Vagina (tissue), 2 donors: Measurements from ENCODE around the gene SLC22A4. TPM values are rescaled to one million over a fixed set of nuclear protein-coding genes. Genes with fewer than 3 reads are reported as not detected.
A peak's percentile ranks its signal among the peaks of the same experiment; 100 is the strongest.

Source experiments
- DNase-seq, 2 donors: peaks; one replicate each; pipeline ENCODE4 v3.0.0-alpha.2; 2017; ENCODE audit errors: extremely low spot score in 2 of 2
- H3K27ac ChIP-seq: fragments of 200-600 bp; sonication (generic); one replicate; pipeline ENCODE4 v1.5.1; 2019
- H3K27me3 ChIP-seq: fragments of 200-600 bp; sonication (generic); one replicate; pipeline ENCODE4 v1.5.1; 2019
- H3K36me3 ChIP-seq, 2 donors: fragments of 200-600 bp; sonication (generic); one replicate each; pipeline ENCODE4 v1.5.1; 2017 to 2019
- H3K4me1 ChIP-seq: fragments of 200-600 bp; sonication (generic); one replicate; pipeline ENCODE4 v1.5.1; 2019
- H3K4me3 ChIP-seq, 2 donors: fragments of 200-600 bp; sonication (generic); 1 replicate in 1 of 2; 2 replicates in 1 of 2; pipeline ENCODE4 v1.5.1; 2016 to 2019
- H3K9me3 ChIP-seq: fragments of 200-600 bp; sonication (generic); one replicate; pipeline ENCODE4 v1.5.1; 2019
- CTCF ChIP-seq, 3 experiments: fragments of 450-650 bp in 2 of 3; fragments of 200-600 bp in 1 of 3; sonication (generic) in 1 of 3; IDR thresholded peaks; one replicate each; pipeline ENCODE4 v1.5.1; 2017 to 2019; ENCODE audit warnings: antibody characterized with exemption in 3 of 3, mild to moderate bottlenecking in 2 of 3, moderate library complexity in 2 of 3
- POLR2A ChIP-seq, 2 donors: fragments of 450-650 bp; IDR thresholded peaks; one replicate each; pipeline ENCODE4 v1.6.1; 2017; ENCODE audit warnings: antibody characterized with exemption in 2 of 2, mild to moderate bottlenecking in 2 of 2, moderate library complexity in 2 of 2
- POLR2AphosphoS5 ChIP-seq, 2 donors: sonication (generic); formaldehyde crosslinking; IDR thresholded peaks; one replicate each; pipeline ENCODE4 v1.9.0; 2017; ENCODE audit warnings: antibody characterized with exemption in 2 of 2, mild to moderate bottlenecking in 2 of 2, low read depth in 1 of 2; ENCODE audit not compliant: insufficient read depth in 1 of 2
- intact Hi-C: fragments of 100-400 bp; cut with DNase I; formaldehyde crosslinking; loops from one replicate; pipeline ENCODE4 v1.15.1; 2023
- total RNA-seq: library from RNA; depleted of rRNA; stranded (reverse); fragments of >200 nt; gene quantifications from one replicate; pipeline ENCODE4 v1.2.3, GENCODE V29; 2016

The SLC22A4 gene
- total RNA-seq, 1 donor from 2014 or later, result 1.7 TPM

- TF ChIP-seq CTCF (IDR thresholded peaks at IDR 0.05), result no peak
- no peak for TF ChIP-seq POLR2AphosphoS5 (IDR thresholded peaks at IDR 0.05; ENCODE audit: insufficient read depth in 1 of 2, low read depth in 1 of 2)
- no peak for TF ChIP-seq POLR2A (IDR thresholded peaks at IDR 0.05)
- Histone ChIP-seq H3K4me1 (peaks cover 45% of the 10 kb centered on the region), H3K4me3 (no peak overlapping the region), H3K27ac (no peak overlapping the region), H3K9me3 (no peaks in the 10 kb centered on the region), H3K27me3 (no peaks in the 10 kb centered on the region), H3K36me3 (no peaks in the 10 kb centered on the region)
- DNase-seq, result no peak
- intact Hi-C loops, result loop anchor here (10.0 kb wide), 1 partner anchor 118 kb away; the partner anchor contains the start of gene PDLIM4
These were observed 78.3 kb downstream of the SLC22A4 start for GRCh38 chr5:132372542-132372941.

- peaks cover 32% of the 10 kb centered on the region for H3K4me1 ChIP-seq
- no peak overlapping the region for H3K4me3 ChIP-seq
- no peaks in the 10 kb centered on the region for H3K27me3 ChIP-seq
- H3K9me3 ChIP-seq, result no peaks in the 10 kb centered on the region
- peak in 1 of 2 donors; percentile 72 for DNase-seq
- TF ChIP-seq CTCF (IDR thresholded peaks at IDR 0.05), result no peak
- TF ChIP-seq POLR2A (IDR thresholded peaks at IDR 0.05), result no peak
- TF ChIP-seq POLR2AphosphoS5 (IDR thresholded peaks at IDR 0.05; ENCODE audit: insufficient read depth in 1 of 2, low read depth in 1 of 2), result no peak
- intact Hi-C loops, result loop anchor here (10.0 kb wide), 1 partner anchor 121 kb away; the partner anchor contains the start of gene PDLIM4
- no peak overlapping the region for H3K27ac ChIP-seq
- H3K36me3 ChIP-seq, result no peaks in the 10 kb centered on the region
These were observed 81.8 kb downstream of the SLC22A4 start for GRCh38 chr5:132375957-132376356.

- DNase-seq, result peak; percentile 32 to 52
- no peak for TF ChIP-seq POLR2A (IDR thresholded peaks at IDR 0.05)
- no peak for TF ChIP-seq CTCF (IDR thresholded peaks at IDR 0.05)
- no peak for TF ChIP-seq POLR2AphosphoS5 (IDR thresholded peaks at IDR 0.05; ENCODE audit: insufficient read depth in 1 of 2, low read depth in 1 of 2)
- Histone ChIP-seq H3K36me3 (no peaks in the 10 kb centered on the region), H3K27me3 (no peaks in the 10 kb centered on the region), H3K9me3 (no peaks in the 10 kb centered on the region), H3K4me1 (peaks cover 21% of the 10 kb centered on the region), H3K27ac (no peak overlapping the region), H3K4me3 (no peak overlapping the region)
- intact Hi-C loops, result loop anchor here (10.0 kb wide), 1 partner anchor 122 kb away; the partner anchor contains the start of gene PDLIM4
These were observed 82.8 kb downstream of the SLC22A4 start for GRCh38 chr5:132376694-132377641.

- peak; percentile 31 to 72 for DNase-seq
- intact Hi-C loops, result loop anchor here (10.0 kb wide), 1 partner anchor 123 kb away; the partner anchor contains the start of gene PDLIM4
These were observed 83.5 kb downstream of the SLC22A4 start for GRCh38 chr5:132377738-132378137.

More at GRCh38 chr5:132377738-132378137, 83.5 kb downstream of the SLC22A4 start:
- Histone ChIP-seq H3K9me3 (no peaks in the 10 kb centered on the region), H3K4me1 (peaks cover 14% of the 10 kb centered on the region), H3K36me3 (no peaks in the 10 kb centered on the region), H3K27me3 (no peaks in the 10 kb centered on the region), H3K4me3 (no peak overlapping the region), H3K27ac (no peak overlapping the region)
- TF ChIP-seq POLR2AphosphoS5 (IDR thresholded peaks at IDR 0.05; ENCODE audit: insufficient read depth in 1 of 2, low read depth in 1 of 2) (no peak), POLR2A (IDR thresholded peaks at IDR 0.05) (no peak), CTCF (IDR thresholded peaks at IDR 0.05) (no peak)
